Parathyroid adenoma (tissue), 2 donors: ENCODE data around the gene SEMA7A.

Experiments used
- H2AFZ ChIP-seq: fragments of 300-600 bp; sonication (generic); one replicate; pipeline ENCODE4 v1.7.0; 2017; ENCODE audit warnings: antibody characterized with exemption, mild to moderate bottlenecking
- H3K27ac ChIP-seq: fragments of 300-600 bp; sonication (generic); one replicate; pipeline ENCODE4 v1.7.0; 2017
- H3K27me3 ChIP-seq: fragments of 300-600 bp; sonication (generic); one replicate; pipeline ENCODE4 v1.7.0; 2017; ENCODE audit warnings: low read length; ENCODE audit not compliant: control insufficient read depth, insufficient read depth
- H3K36me3 ChIP-seq: fragments of 300-600 bp; sonication (generic); one replicate; pipeline ENCODE4 v1.7.0; 2017; ENCODE audit warnings: low read length; ENCODE audit not compliant: control insufficient read depth, insufficient read depth
- H3K4me1 ChIP-seq: fragments of 300-600 bp; sonication (generic); one replicate; pipeline ENCODE4 v1.7.0; 2017; ENCODE audit warnings: control low read depth
- H3K4me2 ChIP-seq: fragments of 300-600 bp; sonication (generic); one replicate; pipeline ENCODE4 v1.7.0; 2017; ENCODE audit warnings: low read length
- H3K4me3 ChIP-seq: fragments of 300-600 bp; sonication (generic); one replicate; pipeline ENCODE4 v1.7.0; 2017; ENCODE audit warnings: low read depth, low read length
- H3K79me2 ChIP-seq: fragments of 300-600 bp; sonication (generic); one replicate; pipeline ENCODE4 v1.7.0; 2017; ENCODE audit warnings: control low read depth
- H3K9ac ChIP-seq: fragments of 300-600 bp; sonication (generic); one replicate; pipeline ENCODE4 v1.7.0; 2017; ENCODE audit warnings: mild to moderate bottlenecking
- H3K9me3 ChIP-seq: fragments of 300-600 bp; sonication (generic); one replicate; pipeline ENCODE4 v1.7.0; 2017; ENCODE audit warnings: low read length; ENCODE audit not compliant: control insufficient read depth
- CTCF ChIP-seq: fragments of 300-600 bp; sonication (generic); IDR thresholded peaks from one replicate; pipeline ENCODE4 v1.7.0; 2017; ENCODE audit warnings: antibody characterized with exemption, mild to moderate bottlenecking
- donor health status: primary hyperparathyroidism.

SEMA7A gene

GRCh38 chr15:74443100-74443909, 9.5 kb upstream of the SEMA7A start:
- H3K9me3 ChIP-seq = no peaks in the 10 kb centered on the region
- H3K4me3 ChIP-seq = no peak overlapping the region
- H3K9ac ChIP-seq = no peak overlapping the region
- no peak overlapping the region for H3K4me2 ChIP-seq
- no peaks in the 10 kb centered on the region for H3K27me3 ChIP-seq
- H3K79me2 ChIP-seq = no peaks in the 10 kb centered on the region
- H2AFZ ChIP-seq = no peak overlapping the region
- no peak for TF ChIP-seq CTCF
- H3K27ac ChIP-seq = no peak overlapping the region
- H3K4me1 ChIP-seq = no peaks in the 10 kb centered on the region
- H3K36me3 ChIP-seq = no peaks in the 10 kb centered on the region

- Histone ChIP-seq H3K9me3 (no peaks in the 10 kb centered on the region), H3K4me1 (no peaks in the 10 kb centered on the region), H3K4me2 (no peak overlapping the region), H3K4me3 (no peak overlapping the region), H3K79me2 (no peaks in the 10 kb centered on the region), H2AFZ (no peak overlapping the region), H3K27me3 (no peaks in the 10 kb centered on the region), H3K9ac (no peak overlapping the region), H3K36me3 (no peaks in the 10 kb centered on the region), H3K27ac (no peak overlapping the region)
- TF ChIP-seq CTCF = no peak
Observed at GRCh38 chr15:74442604-74443003, 8.8 kb upstream of the SEMA7A start.

- no peak overlapping the region for H3K27ac ChIP-seq
- no peaks in the 10 kb centered on the region for H3K9me3 ChIP-seq
- H3K4me3 ChIP-seq = no peak overlapping the region
- H3K4me2 ChIP-seq = no peak overlapping the region
- H2AFZ ChIP-seq = no peak overlapping the region
- no peaks in the 10 kb centered on the region for H3K4me1 ChIP-seq
- H3K9ac ChIP-seq = no peak overlapping the region
- TF ChIP-seq CTCF = no peak
- no peaks in the 10 kb centered on the region for H3K79me2 ChIP-seq
- no peaks in the 10 kb centered on the region for H3K36me3 ChIP-seq
- no peaks in the 10 kb centered on the region for H3K27me3 ChIP-seq
Observed at GRCh38 chr15:74442063-74442462, 8.3 kb upstream of the SEMA7A start.

GRCh38 chr15:74441248-74441941, 7.6 kb upstream of the SEMA7A start:
- Histone ChIP-seq H3K9ac (no peak overlapping the region), H3K79me2 (no peaks in the 10 kb centered on the region), H3K4me3 (no peak overlapping the region), H3K4me2 (no peak overlapping the region), H3K27ac (no peak overlapping the region), H3K27me3 (no peaks in the 10 kb centered on the region), H3K9me3 (no peaks in the 10 kb centered on the region), H3K36me3 (no peaks in the 10 kb centered on the region), H3K4me1 (no peaks in the 10 kb centered on the region), H2AFZ (no peak overlapping the region)
- TF ChIP-seq CTCF = no peak
